Kidney glomerular epithelial cell (primary cell): ENCODE results near the gene CALR3.
"Not testable (repeated sequence)": the region's sequence is repeated elsewhere in the genome, so short reads cannot be mapped to it uniquely, and the experiment has no call there.

ENCODE experiments used
- DNase-seq: peaks from one replicate; lab custom pipeline; 2025; lab: John Stamatoyannopoulos, UW

The CALR3 gene

GRCh38 chr19:16524991-16525734 is 29.2 kb upstream of the CALR3 start:
- no peak for DNase-seq

GRCh38 chr19:16522559-16523377 is 26.8 kb upstream of the CALR3 start:
- no peak for DNase-seq

GRCh38 chr19:16521715-16522289 is 25.8 kb upstream of the CALR3 start:
- DNase-seq, result no peak

- no peak for DNase-seq
Measured at GRCh38 chr19:16520986-16521624, 25.1 kb upstream of the CALR3 start.

- DNase-seq, result no peak
Measured at GRCh38 chr19:16520074-16520973, 24.4 kb upstream of the CALR3 start.

GRCh38 chr19:16519230-16519687 is 23.3 kb upstream of the CALR3 start:
- DNase-seq, result no peak

- DNase-seq, result no peak
Measured at GRCh38 chr19:16518483-16519229, 22.7 kb upstream of the CALR3 start.

GRCh38 chr19:16518061-16518460 is 22.1 kb upstream of the CALR3 start:
- no peak for DNase-seq

- no peak for DNase-seq
Measured at GRCh38 chr19:16516923-16517610, 21.1 kb upstream of the CALR3 start.

GRCh38 chr19:16516381-16516780 is 20.4 kb upstream of the CALR3 start:
- no peak for DNase-seq

GRCh38 chr19:16514383-16515019 is 18.5 kb upstream of the CALR3 start:
- no peak for DNase-seq

- DNase-seq, result not testable (repeated sequence)
Measured at GRCh38 chr19:16512611-16513010, 16.6 kb upstream of the CALR3 start.

- no peak for DNase-seq
Measured at GRCh38 chr19:16509141-16510061, 13.4 kb upstream of the CALR3 start.

GRCh38 chr19:16508546-16508945 is 12.6 kb upstream of the CALR3 start:
- DNase-seq, result no peak

- no peak for DNase-seq
Measured at GRCh38 chr19:16506961-16507360, 11.0 kb upstream of the CALR3 start.

GRCh38 chr19:16506161-16506560 is 10.2 kb upstream of the CALR3 start:
- not testable (repeated sequence) for DNase-seq

GRCh38 chr19:16504271-16504670 is 8.3 kb upstream of the CALR3 start:
- no peak for DNase-seq

- no peak for DNase-seq
Measured at GRCh38 chr19:16497837-16498236, 1.9 kb upstream of the CALR3 start.
